ENCODE measurements around the gene B4GALNT1. TPM values are rescaled to one million over a fixed set of nuclear protein-coding genes. Genes with fewer than 3 reads are reported as not detected.
A peak's percentile ranks its signal among the peaks of the same experiment; 100 is the strongest.

Gene B4GALNT1
- total RNA-seq, 1 experiment from 2014 or later = 4.2 TPM

DNA sequence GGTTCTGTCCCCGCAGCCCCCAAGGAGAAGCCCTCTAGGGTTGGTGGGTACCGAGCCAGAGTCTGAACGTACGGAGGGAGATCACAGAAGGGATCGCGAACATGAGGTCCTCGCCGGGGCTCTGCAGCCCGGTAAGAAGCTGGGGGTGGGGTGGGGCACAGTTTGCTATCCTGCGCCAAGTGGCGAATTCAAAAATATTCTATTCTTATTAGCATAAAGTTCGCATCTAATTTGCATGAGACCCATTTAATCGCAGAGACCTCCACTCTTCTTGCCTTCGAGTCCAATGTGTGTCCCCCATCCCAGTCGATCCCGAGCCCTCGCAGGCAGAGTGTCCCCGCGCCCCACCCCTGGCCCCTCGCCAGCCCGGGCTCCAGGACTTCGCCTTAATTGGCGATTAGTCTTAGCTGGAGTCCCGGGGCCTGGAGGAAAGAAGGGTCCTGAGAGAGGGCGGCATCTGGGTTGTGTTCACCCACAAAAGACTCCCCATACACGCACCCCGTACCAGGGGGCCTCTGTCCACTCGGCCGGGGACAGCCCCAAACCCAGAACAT, 22.4 kb downstream of the B4GALNT1 start:
- Mint-ChIP-seq H3K4me1 (ENCODE audit: low read depth, unreplicated experiment) (no peaks in the 10 kb centered on the region), H3K9me3 (ENCODE audit: unreplicated experiment) (no peaks in the 10 kb centered on the region), H3K27me3 (ENCODE audit: insufficient read depth, unreplicated experiment) (no peaks in the 10 kb centered on the region), H3K27ac (ENCODE audit: unreplicated experiment) (no peak overlapping the region), H3K36me3 (ENCODE audit: insufficient read depth, unreplicated experiment) (no peaks in the 10 kb centered on the region), H3K4me3 (ENCODE audit: unreplicated experiment) (peak overlapping the region; percentile 54)
- no peaks in the 10 kb centered on the region; the same call in 1 of the 2 replicates for H3K36me3 ChIP-seq (ENCODE audit: control insufficient read depth, insufficient read depth, low read length)
- no peaks in the 10 kb centered on the region for H3K9me3 ChIP-seq
- peak overlapping the region; percentile 74; the same call in 1 of the 2 replicates for H3K4me3 ChIP-seq (ENCODE audit: low read depth, low read length)
- CTCF ChIA-PET = interaction anchor here (0.6 to 0.9 kb wide), 2 partner anchors 22 to 31 kb away, joined by 4 read pairs; partner anchors contain the start of gene B4GALNT1
- TF ChIP-seq, protein P1, sequence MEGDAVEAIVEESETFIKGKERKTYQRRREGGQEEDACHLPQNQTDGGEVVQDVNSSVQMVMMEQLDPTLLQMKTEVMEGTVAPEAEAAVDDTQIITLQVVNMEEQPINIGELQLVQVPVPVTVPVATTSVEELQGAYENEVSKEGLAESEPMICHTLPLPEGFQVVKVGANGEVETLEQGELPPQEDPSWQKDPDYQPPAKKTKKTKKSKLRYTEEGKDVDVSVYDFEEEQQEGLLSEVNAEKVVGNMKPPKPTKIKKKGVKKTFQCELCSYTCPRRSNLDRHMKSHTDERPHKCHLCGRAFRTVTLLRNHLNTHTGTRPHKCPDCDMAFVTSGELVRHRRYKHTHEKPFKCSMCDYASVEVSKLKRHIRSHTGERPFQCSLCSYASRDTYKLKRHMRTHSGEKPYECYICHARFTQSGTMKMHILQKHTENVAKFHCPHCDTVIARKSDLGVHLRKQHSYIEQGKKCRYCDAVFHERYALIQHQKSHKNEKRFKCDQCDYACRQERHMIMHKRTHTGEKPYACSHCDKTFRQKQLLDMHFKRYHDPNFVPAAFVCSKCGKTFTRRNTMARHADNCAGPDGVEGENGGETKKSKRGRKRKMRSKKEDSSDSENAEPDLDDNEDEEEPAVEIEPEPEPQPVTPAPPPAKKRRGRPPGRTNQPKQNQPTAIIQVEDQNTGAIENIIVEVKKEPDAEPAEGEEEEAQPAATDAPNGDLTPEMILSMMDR (IDR thresholded peaks at IDR 0.05; ENCODE audit: insufficient read depth in 1 of 2, low read depth in 1 of 2, low read length in 1 of 2, severe bottlenecking in 1 of 2, unreplicated experiment in 1 of 2) = no peak
- BruUV-seq (replicated peaks) = no TSS peak
- intact Hi-C loops (cut with micrococcal nuclease; ENCODE audit: unreplicated experiment) = no loop called here
- DNase-seq = no peak
- POLR2A ChIA-PET = no interaction called here
- no peaks in the 10 kb centered on the region for H3K4me1 ChIP-seq
- H3K27me3 ChIP-seq (replicated peaks; ENCODE audit: control insufficient read depth, insufficient read depth, low read length) = no peaks in the 10 kb centered on the region

DNA sequence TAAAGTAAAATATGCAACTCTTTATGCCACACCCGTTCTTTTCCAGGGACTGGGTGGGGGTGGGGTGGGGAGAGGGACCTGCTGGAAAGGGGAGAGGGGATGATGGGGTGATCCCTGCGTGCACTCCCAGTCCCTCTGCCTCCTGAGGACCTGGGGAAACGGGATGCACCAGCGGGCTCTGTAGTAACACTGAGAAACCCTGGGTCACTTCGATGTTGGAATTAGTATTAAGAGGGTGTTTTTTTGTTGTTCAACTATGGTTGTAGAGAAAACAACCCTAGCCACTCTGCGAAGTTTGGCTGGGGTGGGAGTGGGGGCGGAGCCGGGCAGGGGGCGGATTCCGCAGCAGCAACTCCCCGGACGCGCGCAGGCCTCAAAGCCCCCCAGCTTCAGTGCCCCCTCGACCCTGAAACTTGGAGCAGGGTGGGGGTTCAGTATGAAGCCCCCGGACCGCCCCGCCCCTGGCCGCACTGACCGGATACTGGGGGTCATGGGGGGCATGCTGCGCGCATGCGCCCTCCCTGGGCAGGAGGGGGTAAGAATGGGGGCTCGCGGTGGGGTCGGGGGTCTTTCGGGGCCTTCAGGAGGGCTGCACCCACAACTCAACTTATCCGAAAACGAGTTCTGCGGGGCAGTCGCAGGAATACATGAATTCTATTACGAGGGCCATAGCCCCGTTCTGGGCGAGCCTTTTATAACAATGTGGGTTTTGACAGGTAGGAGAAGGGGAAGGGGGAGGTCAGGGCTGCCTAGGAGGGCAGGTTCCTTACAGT, 23.0 kb downstream of the B4GALNT1 start:
- no peaks in the 10 kb centered on the region for H3K4me1 ChIP-seq
- no peak overlapping the region for H3K4me3 ChIP-seq (ENCODE audit: low read depth, low read length)
- CTCF ChIA-PET = interaction anchor here (0.6 kb wide), 1 partner anchor 73 kb away, joined by 4 read pairs; no protein-coding TSS in a partner anchor
- intact Hi-C loops (cut with micrococcal nuclease; ENCODE audit: unreplicated experiment) = no loop called here
- no peaks in the 10 kb centered on the region for H3K9me3 ChIP-seq
- Mint-ChIP-seq H3K27me3 (ENCODE audit: insufficient read depth, unreplicated experiment) (no peaks in the 10 kb centered on the region), H3K4me1 (ENCODE audit: low read depth, unreplicated experiment) (no peaks in the 10 kb centered on the region), H3K4me3 (ENCODE audit: unreplicated experiment) (peak overlapping the region; percentile 54), H3K9me3 (ENCODE audit: unreplicated experiment) (no peaks in the 10 kb centered on the region), H3K27ac (ENCODE audit: unreplicated experiment) (no peak overlapping the region), H3K36me3 (ENCODE audit: insufficient read depth, unreplicated experiment) (no peaks in the 10 kb centered on the region)
- DNase-seq = no peak
- BruUV-seq (replicated peaks) = no TSS peak
- H3K36me3 ChIP-seq (ENCODE audit: control insufficient read depth, insufficient read depth, low read length) = no peaks in the 10 kb centered on the region; the same call in 1 of the 2 replicates
- no peaks in the 10 kb centered on the region for H3K27me3 ChIP-seq (replicated peaks; ENCODE audit: control insufficient read depth, insufficient read depth, low read length)
- POLR2A ChIA-PET = no interaction called here
- TF ChIP-seq, protein P1 (IDR thresholded peaks at IDR 0.05; ENCODE audit: insufficient read depth in 1 of 2, low read depth in 1 of 2, low read length in 1 of 2, severe bottlenecking in 1 of 2, unreplicated experiment in 1 of 2) = no peak

DNA sequence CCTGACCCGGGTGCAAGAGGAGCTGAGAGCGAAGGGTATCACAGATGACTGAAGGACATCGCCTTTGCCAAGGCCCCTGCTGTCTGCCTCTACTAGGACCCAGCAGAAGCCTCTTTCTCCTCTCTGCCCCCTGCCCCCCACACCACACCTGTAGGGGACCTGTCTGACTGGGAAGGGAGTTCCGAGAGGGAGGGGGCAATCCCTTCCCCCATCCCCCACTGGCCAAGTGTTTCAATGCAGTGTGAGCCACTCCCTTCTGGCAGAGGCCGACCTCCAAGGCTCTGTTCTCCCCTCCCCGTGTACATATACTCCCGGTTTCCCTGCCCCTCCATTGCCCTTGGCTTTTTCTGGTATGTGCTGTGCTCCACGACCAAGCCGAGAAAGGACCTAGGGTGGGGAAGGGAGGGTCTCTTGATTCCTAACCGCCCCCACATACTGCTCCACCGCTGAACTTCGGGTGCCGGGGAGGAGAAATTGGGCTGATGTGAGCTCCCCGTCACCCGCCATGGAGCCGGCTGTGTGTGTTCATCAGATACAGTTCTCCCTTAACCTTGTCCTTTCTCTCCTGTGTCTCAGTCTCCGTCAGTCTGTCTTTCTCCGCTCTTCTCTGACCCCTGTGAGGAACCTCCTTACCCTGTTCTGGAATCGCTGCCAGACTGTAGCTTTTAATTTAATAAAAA, 23.8 kb downstream of the B4GALNT1 start:
- H3K9me3 Mint-ChIP-seq (ENCODE audit: unreplicated experiment) = no peaks in the 10 kb centered on the region

More for the DNA sequence above, 23.8 kb downstream of the B4GALNT1 start:
- Histone ChIP-seq H3K27me3 (replicated peaks; ENCODE audit: control insufficient read depth, insufficient read depth, low read length) (no peaks in the 10 kb centered on the region), H3K4me1 (no peaks in the 10 kb centered on the region), H3K4me3 (ENCODE audit: low read depth, low read length) (no peak overlapping the region), H3K36me3 (ENCODE audit: control insufficient read depth, insufficient read depth, low read length) (no peaks in the 10 kb centered on the region; the same call in 1 of the 2 replicates), H3K9me3 (no peaks in the 10 kb centered on the region)
- no peaks in the 10 kb centered on the region for H3K36me3 Mint-ChIP-seq (ENCODE audit: insufficient read depth, unreplicated experiment)
- H3K27ac Mint-ChIP-seq (ENCODE audit: unreplicated experiment) = no peak overlapping the region
- no peak for DNase-seq
- POLR2A ChIA-PET = no interaction called here
- intact Hi-C loops (cut with micrococcal nuclease; ENCODE audit: unreplicated experiment) = no loop called here
- TF ChIP-seq, protein P1 (IDR thresholded peaks at IDR 0.05; ENCODE audit: insufficient read depth in 1 of 2, low read depth in 1 of 2, low read length in 1 of 2, severe bottlenecking in 1 of 2, unreplicated experiment in 1 of 2) = no peak
- no peaks in the 10 kb centered on the region for H3K27me3 Mint-ChIP-seq (ENCODE audit: insufficient read depth, unreplicated experiment)
- BruUV-seq (replicated peaks) = no TSS peak
- H3K4me3 Mint-ChIP-seq (ENCODE audit: unreplicated experiment) = no peak overlapping the region
- CTCF ChIA-PET = interaction anchor here (0.6 to 2.0 kb wide), 2 partner anchors 26 to 72 kb away, joined by 4 to 10 read pairs; no protein-coding TSS in a partner anchor
- H3K4me1 Mint-ChIP-seq (ENCODE audit: low read depth, unreplicated experiment) = no peaks in the 10 kb centered on the region
